NCI-H2171 (cell line): Measurements from ENCODE around the gene GPR3.
A peak's percentile ranks its signal among the peaks of the same experiment; 100 is the strongest.

ENCODE experiments used
- DNase-seq: peaks from one replicate; lab custom pipeline; 2025; lab: John Stamatoyannopoulos, UW

Gene GPR3

GRCh38 chr1:27358928-27359313 lies 33.5 kb upstream of the GPR3 start:
- no peak for DNase-seq

DNA sequence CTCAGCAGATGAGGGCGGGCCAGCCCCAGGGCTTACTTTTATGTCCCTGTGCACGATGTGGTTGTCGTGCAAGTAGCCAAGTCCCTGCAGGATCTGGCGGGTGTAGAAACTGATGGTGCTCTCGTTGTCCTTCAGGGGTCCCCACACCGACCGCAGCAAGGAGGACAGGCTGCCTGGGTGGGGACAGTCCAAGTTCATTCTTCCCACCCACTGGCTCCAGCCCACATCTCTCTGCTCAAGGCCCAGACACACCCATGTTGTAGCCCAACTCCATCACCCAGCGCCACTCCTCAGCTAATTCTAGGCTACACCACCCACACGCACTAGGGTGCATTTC lies 32.6 kb upstream of the GPR3 start:
- DNase-seq: no peak

- no peak for DNase-seq
These were observed 32.0 kb upstream of the GPR3 start for GRCh38 chr1:27360159-27361043.

DNA sequence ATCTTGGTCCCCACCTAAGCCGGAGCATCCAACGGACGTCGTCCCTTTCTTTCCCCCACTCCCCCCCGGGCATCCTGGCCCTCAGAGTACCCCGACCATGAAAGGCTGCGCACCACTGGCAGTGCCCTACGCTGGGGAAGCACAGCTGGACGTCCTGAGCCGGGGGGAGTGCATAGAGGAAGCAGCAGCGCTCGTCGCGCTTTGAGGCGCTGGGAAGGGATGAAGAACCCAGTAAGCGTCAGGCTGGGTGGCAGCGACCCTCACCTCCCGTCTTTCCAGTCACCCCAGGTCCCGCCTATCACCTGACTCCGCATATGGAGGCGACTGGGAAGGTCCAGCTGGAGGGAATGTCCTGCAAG lies 31.4 kb upstream of the GPR3 start:
- DNase-seq: no peak

GRCh38 chr1:27361553-27361952 lies 30.9 kb upstream of the GPR3 start:
- DNase-seq: no peak

DNA sequence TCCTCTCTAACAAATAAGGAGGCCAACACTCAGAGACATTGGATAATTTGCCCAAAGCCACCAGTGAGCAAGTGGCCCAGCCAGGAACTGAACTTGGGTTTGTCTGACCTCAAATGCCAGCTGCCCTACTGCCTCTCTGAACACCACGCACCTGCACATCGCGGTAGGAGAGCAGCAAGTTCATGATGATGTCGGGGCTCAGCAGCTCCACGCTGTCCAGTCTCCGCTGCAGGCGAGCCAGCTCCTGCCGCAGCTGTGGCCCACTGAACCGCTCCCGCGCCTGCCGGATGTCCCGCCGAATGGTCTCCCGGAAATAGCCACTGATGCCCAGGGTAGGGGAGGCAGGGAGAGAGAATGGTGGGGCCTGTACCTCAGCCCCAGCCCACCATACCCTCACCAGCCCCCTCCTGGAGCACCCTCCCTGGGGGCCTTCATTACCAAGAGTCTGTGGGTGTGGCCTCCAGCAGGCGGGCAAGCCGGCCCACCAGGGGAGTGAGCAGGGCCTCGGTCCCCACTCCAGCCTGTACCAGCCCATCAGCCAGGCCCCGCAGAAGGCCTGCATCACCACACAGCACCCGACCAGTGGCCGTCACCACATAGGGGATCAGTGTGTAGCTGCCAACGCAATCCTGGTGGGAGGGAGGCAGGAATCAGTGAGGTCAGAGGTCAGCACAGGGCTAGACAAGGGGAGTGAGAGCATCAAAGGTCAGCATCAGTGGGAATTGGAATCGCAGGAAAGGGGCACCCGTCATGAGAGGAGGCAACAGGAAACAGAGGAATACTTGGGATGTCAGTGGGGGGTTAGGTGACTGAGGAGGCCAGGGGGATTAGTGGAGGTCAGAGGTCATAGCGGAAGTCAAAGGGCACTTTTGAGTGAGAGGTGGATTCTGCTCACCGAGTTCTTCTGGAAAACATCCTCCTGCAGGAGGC lies 28.4 kb upstream of the GPR3 start:
- no peak for DNase-seq

- DNase-seq: no peak
These were observed 27.6 kb upstream of the GPR3 start for GRCh38 chr1:27364696-27365371.

DNA sequence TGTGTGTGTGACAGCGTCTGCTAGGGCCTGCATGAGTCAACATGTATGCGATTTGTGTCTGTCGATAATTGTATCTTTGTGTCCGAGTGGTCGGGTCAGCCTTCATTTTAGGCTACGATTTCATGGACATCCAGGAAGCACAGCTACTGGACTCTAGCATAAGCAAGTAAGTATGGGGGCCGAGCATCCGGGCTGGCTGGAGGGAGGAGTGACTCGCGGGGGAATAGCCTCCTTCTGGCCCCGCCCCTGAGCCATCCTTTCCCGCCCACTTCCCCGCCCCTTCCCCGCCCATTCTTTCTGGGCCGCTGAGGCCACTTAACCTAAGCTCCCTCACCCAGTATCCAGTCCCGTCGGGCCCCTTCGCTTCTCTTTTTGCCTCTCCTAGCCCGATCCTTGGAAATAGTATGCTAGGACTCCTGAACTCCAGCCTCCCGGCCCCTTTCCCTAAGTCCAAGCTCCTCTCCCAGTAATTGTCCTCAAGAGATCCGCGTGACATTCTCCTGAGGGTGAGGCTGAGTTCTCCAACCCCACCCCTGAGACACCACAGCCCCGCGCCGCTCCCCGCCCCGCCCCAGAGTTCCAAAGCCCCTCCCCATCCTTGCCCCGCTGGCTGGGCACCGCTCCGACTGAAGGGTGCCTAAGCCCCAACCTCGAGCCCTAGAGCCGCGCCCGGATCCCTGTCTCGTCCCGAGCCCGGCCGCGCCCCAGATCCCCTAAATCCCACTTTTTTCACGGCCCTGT lies 26.9 kb upstream of the GPR3 start:
- peak; percentile 64 for DNase-seq

- DNase-seq: peak; percentile 73
These were observed 26.4 kb upstream of the GPR3 start for GRCh38 chr1:27366113-27366410.

DNA sequence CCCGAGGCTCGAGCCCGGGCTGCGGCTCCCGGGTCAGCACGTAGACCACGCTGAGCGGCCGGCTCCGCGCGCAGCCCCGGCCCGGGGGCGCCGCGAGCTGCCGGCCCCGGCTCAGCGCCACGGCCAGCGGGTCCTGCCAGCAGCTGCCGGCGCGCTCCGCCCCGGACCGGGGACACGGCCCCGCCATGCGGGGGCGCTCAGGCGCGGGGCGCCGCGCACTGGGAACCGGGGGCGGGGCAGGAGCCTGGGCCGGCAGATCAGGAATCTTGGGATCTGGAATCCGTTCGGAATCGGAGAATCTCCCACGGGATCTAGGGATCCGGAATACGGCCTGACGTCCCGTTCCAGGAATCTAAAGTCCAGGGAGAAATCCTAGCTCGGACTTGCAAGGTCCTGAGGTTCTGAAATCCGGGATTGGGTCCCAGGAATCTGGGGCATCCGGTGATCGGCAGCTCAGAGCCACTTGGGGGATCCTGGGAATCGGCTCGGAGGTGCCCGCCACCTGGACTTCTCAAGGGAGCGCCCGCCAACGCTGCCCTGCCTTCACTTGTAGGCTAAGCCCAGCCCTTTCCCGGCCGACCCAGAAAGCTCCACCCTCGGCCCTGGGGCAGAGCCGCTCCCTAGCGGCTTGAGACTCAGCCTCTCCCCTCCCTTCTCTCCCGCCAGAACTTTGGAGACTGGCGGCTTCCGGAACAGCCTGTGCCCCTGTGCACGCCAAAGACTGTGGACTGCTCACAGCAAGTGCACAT lies 25.8 kb upstream of the GPR3 start, which contains the start of gene MAP3K6:
MAP3K6 (minus strand) TSS at position 551 of the 749 bp plus-strand sequence; CDS start at position 187, 364 bp downstream.
- peak; percentile 80 for DNase-seq

GRCh38 chr1:27367160-27367650 lies 25.2 kb upstream of the GPR3 start:
- DNase-seq: no peak

DNA sequence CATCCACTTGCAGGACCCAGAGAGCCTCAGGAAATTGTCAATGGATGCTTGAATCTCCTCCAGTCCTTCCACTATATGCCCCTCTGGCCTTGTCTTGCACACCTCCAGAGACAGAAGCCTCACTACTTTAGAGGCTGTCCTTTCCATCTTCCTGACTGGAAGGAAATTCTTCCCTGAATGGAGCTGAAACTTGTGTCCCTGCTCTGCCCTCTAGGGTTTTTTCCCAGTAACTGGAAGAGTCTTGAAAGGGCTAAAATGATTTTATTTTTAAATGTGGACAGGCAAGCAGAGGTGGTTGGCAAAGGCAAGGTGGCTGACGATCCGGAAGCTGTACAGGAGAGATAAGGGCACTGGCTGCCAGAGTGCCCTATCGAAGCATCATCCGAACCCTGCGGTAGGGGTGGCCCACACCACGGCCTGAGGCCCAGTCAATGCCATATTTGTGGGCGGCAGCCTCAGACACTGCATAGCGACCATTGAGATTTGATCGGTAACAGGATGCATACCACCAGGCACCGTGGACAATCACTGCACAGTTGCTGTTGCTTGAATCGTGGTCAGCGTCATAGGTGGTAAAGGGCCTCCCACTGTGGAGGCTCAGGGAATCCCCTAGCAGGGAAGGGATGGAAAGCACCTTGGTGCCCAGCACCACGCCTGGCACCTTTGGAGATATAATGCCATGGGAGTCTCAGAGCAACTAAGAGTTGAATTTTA lies 23.4 kb upstream of the GPR3 start:
- no peak for DNase-seq

GRCh38 chr1:27372022-27372807 lies 20.2 kb upstream of the GPR3 start:
- DNase-seq: no peak

- DNase-seq: no peak
These were observed 19.4 kb upstream of the GPR3 start for GRCh38 chr1:27372808-27373690.

DNA sequence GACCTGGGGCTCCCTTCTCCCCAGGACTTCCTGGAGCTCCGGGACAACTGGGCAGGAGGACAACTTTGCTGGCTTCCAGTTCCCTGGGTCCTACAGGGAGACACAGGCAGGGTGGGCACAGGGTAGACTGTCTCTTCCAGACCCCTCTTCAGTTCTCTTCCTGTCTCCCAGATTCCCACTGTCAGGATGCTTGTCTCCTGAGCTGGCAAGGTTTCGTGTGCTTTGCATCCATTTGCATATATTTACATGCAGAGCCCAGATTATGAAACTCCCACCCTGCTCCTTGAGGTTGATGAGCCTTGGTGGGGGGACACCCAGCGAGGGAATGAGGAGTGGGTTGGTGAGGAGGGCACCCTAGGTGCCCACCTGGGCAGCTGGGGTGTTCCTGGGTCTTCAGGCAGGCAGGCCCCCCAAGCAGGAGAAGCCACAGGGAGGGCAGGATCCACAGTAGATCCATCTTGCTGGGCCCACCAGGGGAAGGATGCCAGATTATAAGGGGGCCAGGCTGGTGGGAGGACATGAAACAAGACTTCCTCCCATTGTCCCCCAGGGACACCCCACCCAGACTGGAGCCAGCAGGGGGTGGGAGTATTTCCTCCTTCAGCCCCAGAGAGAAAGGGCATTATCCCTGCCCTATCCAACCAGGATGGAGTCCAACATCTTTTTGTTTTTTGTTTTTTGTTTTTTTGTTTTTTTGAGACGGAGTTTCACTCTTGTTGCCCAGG lies 17.9 kb upstream of the GPR3 start, which contains the start of gene FCN3:
FCN3 (minus strand) TSS at position 463 of the 725 bp plus-strand sequence; CDS start at position 457, 6 bp downstream.
- no peak for DNase-seq

DNA sequence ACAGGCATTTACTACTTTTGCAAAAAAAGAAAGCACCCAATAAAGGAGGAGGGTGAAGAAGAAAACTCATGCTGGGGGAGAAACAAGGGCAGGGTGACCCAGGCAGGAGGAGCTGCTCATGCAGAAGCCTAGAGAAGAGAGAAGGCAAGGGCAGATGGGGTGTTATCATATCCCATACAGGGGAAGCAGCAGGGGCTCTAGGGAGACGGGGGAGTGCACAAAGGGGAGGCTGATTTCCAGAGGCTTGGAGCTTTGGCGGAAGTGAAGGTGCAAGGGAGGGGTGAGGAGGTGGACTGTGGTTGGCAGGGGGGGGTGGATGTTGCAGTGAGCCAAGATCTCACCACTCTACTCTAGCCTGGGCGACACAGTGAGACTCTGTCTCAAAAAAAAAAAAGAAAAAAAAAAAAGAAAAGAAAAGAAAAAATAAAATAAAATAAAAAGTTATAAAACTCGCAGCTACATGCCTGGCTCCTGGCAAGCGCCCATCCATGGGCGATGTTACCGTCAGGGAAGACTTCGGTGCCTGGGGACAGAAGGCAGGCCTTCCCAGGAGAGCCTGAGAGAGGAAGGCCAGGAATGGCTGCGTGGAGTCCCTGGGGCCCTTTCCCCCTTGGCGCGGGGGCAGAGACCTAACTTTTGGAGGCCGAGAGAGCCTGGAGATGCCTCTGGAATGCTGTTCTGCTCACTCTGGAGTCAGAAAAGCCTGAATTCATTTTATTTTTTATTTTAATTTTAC lies 14.5 kb upstream of the GPR3 start:
- DNase-seq: peak; percentile 59

- DNase-seq: no peak
These were observed 12.8 kb upstream of the GPR3 start for GRCh38 chr1:27379564-27380122.
